Testis (tissue), 3 donors: ENCODE measurements around the gene RFC5. TPM values are rescaled to one million over a fixed set of nuclear protein-coding genes. Genes with fewer than 3 reads are reported as not detected.

Experiments used
- DNase-seq: peaks from one replicate; pipeline ENCODE4 v3.0.0-alpha.2; 2019
- H3K27ac ChIP-seq, 2 donors: fragments of 200-600 bp; sonication (generic); one replicate each; pipeline ENCODE4 v1.5.1; 2019
- H3K27me3 ChIP-seq: fragments of 200-600 bp; sonication (generic); one replicate; pipeline ENCODE4 v1.5.1; 2019
- H3K36me3 ChIP-seq: fragments of 200-600 bp; sonication (generic); one replicate; pipeline ENCODE4 v1.5.1; 2017; ENCODE audit warnings: low read depth; ENCODE audit errors: missing control alignments
- H3K4me1 ChIP-seq: fragments of 200-600 bp; sonication (generic); one replicate; pipeline ENCODE4 v1.5.1; 2019
- H3K4me3 ChIP-seq, 2 donors: fragments of 200-600 bp; sonication (generic); one replicate each; pipeline ENCODE4 v1.5.1; 2017 to 2019
- H3K9me3 ChIP-seq: fragments of 200-600 bp; sonication (generic); one replicate; pipeline ENCODE4 v1.5.1; 2017
- POLR2A ChIP-seq: fragments of 450-650 bp; IDR thresholded peaks from one replicate; pipeline ENCODE4 v1.6.1; 2017; ENCODE audit warnings: antibody characterized with exemption, mild to moderate bottlenecking, moderate library complexity
- WGBS, 2 donors: methylation state at CpG; one replicate each; pipeline ENCODE4 v1.1.5; 2018; 5-methylcytosine and 5-hydroxymethylcytosine counted together
- intact Hi-C: fragments of 100-400 bp; cut with DNase I; formaldehyde crosslinking; loops from one replicate; pipeline ENCODE4 v1.15.1; 2023; ENCODE audit warnings: low total_unique reads
- polyA plus RNA-seq: library from polyadenylated mRNA; stranded (reverse); fragments of 350-450 nt; fragmentation: Illumina TruSeq; extraction: RNeasy Lipid Tissue Mini Kit (QIAGEN cat#74804); gene quantifications from one replicate; pipeline ENCODE4 v1.2.3, GENCODE V29; 2014; ENCODE audit warnings: low read depth, low replicate concordance; ENCODE audit not compliant: insufficient read depth
- total RNA-seq, 2 donors: library from RNA; depleted of rRNA; stranded (reverse); fragments of >200 nt; gene quantifications; one replicate each; pipeline ENCODE4 v1.2.3, GENCODE V29; 2016
- TF ChIP-seq, protein P1 (sequence below), 3 experiments: fragments of 450-650 bp in 2 of 3; fragments of 200-600 bp in 1 of 3; sonication (generic) in 1 of 3; IDR thresholded peaks; one replicate each; pipeline ENCODE4 v1.5.1; 2016 to 2019; ENCODE audit warnings: antibody characterized with exemption in 3 of 3, mild to moderate bottlenecking in 2 of 3, moderate library complexity in 1 of 3

Gene RFC5
- total and polyA plus RNA-seq, 3 donors from 2014 or later, result 20.0 to 23.0 (median 20.9) TPM

DNA sequence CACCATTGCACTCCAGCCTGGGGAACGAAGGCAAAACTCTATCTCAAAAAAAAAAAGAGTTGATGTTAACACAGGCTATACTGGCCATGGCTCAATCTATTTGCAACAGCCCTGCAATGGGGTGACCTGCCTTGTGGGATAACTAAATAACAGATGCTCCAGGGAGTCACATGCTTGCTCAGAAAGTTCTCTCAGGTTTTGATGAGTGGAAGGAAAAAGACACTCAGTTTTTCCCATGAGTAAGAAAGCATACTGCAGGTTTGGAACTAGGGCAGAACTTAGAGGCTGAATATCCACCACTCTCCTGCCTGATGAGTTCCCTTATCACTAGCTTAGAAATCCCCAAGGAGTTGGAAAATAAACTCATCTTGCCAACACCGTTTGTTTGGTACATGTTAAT, 27.6 kb downstream of the RFC5 start:
- Histone ChIP-seq H3K36me3 (no peaks in the 10 kb centered on the region), H3K9me3 (no peaks in the 10 kb centered on the region), H3K27me3 (no peaks in the 10 kb centered on the region), H3K4me3 (no peak overlapping the region), H3K4me1 (peaks cover 8% of the 10 kb centered on the region), H3K27ac (no peak overlapping the region)
- WGBS, 2 donors, result 47 to 58% methylated on average over 2 of the region's 2 CpGs
- intact Hi-C loops, result no loop called here
- TF ChIP-seq POLR2A, result no peak
- TF ChIP-seq, protein P1, sequence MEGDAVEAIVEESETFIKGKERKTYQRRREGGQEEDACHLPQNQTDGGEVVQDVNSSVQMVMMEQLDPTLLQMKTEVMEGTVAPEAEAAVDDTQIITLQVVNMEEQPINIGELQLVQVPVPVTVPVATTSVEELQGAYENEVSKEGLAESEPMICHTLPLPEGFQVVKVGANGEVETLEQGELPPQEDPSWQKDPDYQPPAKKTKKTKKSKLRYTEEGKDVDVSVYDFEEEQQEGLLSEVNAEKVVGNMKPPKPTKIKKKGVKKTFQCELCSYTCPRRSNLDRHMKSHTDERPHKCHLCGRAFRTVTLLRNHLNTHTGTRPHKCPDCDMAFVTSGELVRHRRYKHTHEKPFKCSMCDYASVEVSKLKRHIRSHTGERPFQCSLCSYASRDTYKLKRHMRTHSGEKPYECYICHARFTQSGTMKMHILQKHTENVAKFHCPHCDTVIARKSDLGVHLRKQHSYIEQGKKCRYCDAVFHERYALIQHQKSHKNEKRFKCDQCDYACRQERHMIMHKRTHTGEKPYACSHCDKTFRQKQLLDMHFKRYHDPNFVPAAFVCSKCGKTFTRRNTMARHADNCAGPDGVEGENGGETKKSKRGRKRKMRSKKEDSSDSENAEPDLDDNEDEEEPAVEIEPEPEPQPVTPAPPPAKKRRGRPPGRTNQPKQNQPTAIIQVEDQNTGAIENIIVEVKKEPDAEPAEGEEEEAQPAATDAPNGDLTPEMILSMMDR (IDR thresholded peaks at IDR 0.05), result no peak
- DNase-seq, result no peak

DNA sequence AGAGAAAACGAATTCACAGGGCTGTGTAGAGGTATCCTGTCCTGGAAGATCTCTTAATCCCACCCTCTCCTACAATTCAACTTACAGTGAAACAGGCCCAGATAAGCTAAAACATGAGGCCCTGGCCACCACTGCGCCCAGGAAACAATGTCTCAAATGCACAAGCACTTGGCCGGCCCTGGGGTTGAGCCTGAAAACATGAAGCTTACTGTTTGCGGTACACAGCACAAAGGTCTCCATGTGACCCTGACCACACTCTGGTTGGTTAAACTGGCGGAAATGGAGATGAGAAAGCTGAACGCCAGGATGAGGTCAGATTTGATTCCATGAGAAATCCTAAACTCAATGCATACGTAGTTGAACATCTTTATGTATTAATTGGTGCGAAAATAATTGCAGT, 28.1 kb downstream of the RFC5 start:
- Histone ChIP-seq H3K4me1 (peaks cover 8% of the 10 kb centered on the region), H3K27me3 (no peaks in the 10 kb centered on the region), H3K27ac (no peak overlapping the region), H3K4me3 (no peak overlapping the region), H3K9me3 (no peaks in the 10 kb centered on the region), H3K36me3 (no peaks in the 10 kb centered on the region)
- intact Hi-C loops, result no loop called here
- no peak for TF ChIP-seq POLR2A
- TF ChIP-seq, protein P1 (IDR thresholded peaks at IDR 0.05), result no peak
- 80 to 81% methylated on average over 8 of the region's 8 CpGs for WGBS, 2 donors
- peak; percentile 75 for DNase-seq

DNA sequence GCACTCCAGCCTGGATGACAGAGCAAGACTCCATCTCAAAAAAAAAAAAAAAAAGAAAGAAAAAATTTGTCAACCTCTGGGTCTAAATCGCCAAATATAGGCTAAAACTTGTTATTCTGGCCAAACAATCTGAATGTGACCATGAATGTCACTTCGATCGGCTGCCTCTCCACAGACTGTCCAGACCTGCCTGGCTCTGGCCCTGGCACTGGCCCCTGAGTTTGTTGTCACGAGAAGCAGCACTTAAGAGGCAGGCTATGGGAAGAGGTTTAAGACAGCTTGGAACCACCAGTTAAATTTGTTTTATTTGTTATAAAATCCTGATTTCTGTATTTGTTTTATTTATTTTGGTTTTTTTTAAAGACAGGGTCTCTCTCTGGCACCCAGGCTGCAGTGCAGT, 29.9 kb downstream of the RFC5 start:
- 89 to 90% methylated on average over 4 of the region's 4 CpGs for WGBS, 2 donors
- no peak for DNase-seq

DNA sequence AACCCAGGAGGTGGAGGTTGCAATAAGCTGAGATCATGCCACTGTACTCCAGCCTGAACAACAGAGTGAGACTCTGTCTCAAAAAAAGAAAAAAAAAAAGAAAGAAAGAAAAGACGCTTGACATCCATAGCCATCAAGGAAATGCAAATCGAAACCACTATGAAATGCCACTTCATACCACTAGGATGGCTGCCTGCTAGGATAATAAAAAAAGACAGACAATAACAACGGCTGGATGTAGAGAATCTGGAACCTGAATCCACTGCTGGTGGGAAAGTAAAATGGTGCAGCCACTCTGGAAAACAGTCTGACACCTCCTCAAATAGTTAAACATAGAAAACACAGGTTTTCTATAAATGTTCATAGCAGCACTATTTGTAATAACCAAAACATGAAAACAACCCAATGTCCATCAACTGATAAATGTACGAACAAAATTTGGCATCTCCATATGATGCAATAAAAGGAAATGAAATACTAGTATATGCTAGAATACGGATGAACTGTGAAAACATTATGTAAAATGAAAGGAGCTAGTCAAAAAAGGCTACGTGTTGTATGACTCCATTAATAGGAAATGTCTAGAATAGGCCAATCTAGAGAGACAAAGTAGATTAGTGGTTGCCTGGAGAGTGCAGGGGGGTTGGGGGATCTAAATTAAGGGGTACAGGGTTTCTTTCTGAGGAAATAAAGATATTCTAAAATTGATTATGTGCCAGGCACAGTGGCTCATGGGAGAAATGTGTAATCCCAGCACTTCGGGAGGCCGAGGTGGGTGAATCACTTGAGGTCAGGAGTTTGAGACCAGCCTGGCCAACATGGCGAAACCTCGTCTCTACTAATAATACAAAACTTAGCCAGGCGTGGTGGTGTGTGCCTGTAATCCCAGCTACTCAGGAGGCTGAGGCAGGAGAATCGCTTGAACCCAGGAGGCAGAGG, 34.7 kb downstream of the RFC5 start:
- Histone ChIP-seq H3K36me3 (no peaks in the 10 kb centered on the region), H3K9me3 (no peaks in the 10 kb centered on the region), H3K27me3 (no peaks in the 10 kb centered on the region), H3K4me1 (peaks cover 12% of the 10 kb centered on the region), H3K27ac (no peak overlapping the region), H3K4me3 (no peak overlapping the region)
- DNase-seq, result no peak
- intact Hi-C loops, result no loop called here
- 88 to 94% methylated on average over 12 of the region's 12 CpGs for WGBS, 2 donors
- TF ChIP-seq, protein P1 (IDR thresholded peaks at IDR 0.05), result no peak
- TF ChIP-seq POLR2A, result no peak

More for the DNA sequence above, 29.9 kb downstream of the RFC5 start:
- intact Hi-C loops, result no loop called here
- Histone ChIP-seq H3K9me3 (no peaks in the 10 kb centered on the region), H3K27ac (no peak overlapping the region), H3K4me1 (peaks cover 8% of the 10 kb centered on the region), H3K27me3 (no peaks in the 10 kb centered on the region), H3K36me3 (no peaks in the 10 kb centered on the region), H3K4me3 (no peak overlapping the region)
- TF ChIP-seq, protein P1 (IDR thresholded peaks at IDR 0.05), result no peak
- TF ChIP-seq POLR2A, result no peak
